Stimulated activated CD4-positive, alpha-beta T cell treated with anti-CD3 and anti-CD28 coated beads, Interleukin-2, amount 100 ng/mL, for 24 hours (primary cell): Measurements from ENCODE around the gene IL1RAPL1.

Source experiments
- DNase-seq, 2 donors: peaks; one replicate each; pipeline ENCODE4 v3.0.0-alpha.2; 2020

IL1RAPL1 gene

DNA sequence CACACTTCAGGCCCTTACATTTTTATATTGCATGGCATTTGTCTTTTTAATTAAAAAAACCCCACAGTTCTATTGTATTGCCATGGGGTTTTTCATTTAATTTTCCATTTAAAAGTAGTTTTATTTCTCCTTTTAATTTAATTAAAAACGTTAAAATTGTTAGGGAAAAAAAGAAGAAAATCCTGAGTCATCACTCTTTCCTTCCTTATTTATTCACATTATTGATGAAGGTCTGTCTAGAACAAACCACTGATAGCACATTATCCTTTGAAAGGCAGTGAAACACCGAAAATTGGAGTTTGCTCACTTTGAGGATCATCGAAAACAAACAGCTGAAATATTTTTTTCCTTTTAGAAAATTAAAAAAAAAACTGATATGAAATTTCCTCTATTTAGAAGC is 868.5 kb downstream of the IL1RAPL1 start:
- DNase-seq = no peak

- no peak for DNase-seq
These were observed 873.8 kb downstream of the IL1RAPL1 start for GRCh38 chrX:29461039-29461438.

DNA sequence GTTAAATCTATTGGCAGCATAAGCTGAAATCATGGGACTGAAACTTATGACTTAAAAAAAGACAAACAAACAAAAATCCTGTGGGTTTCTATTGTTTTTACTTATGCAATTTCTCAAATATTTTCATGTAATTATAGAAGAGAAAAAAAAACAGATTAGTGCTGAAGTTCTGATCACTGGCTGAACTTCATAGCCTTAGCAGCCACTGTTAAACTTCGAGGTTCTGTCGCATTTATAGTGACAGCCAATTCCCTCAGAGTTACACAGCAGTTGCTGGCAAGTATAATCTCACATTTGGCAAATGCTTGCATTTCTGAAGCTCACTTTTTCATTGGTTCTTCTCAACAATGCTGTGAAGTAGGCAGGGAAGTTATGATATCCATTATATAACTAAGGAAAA is 879.2 kb downstream of the IL1RAPL1 start:
- DNase-seq = no peak

DNA sequence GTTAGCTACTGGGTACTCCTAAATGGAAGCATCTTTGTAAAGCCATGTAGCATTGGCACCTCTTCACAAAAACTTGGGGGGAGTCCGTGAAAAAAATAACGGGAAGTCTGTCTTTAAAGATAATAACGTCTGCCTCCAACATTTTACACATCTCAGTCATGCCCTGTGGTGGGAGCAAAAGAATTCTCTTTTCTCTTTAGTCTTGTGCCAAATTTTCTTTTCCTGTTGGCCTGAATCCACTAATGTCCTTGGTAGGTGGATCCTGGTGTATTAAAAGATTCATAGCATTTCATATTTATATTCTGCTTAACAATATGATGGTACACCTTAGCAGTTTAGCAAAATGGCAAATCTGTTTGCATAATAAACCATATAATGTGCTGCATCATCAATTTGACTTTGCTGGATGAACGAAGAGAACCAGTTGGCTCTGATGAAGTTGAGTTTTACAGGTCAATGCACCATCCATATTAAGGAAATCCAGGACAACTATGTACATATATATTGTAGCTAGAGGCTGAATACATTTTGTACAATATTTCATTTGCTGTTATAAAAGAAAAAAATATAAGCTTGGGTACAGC is 881.8 kb downstream of the IL1RAPL1 start:
- DNase-seq = no peak

DNA sequence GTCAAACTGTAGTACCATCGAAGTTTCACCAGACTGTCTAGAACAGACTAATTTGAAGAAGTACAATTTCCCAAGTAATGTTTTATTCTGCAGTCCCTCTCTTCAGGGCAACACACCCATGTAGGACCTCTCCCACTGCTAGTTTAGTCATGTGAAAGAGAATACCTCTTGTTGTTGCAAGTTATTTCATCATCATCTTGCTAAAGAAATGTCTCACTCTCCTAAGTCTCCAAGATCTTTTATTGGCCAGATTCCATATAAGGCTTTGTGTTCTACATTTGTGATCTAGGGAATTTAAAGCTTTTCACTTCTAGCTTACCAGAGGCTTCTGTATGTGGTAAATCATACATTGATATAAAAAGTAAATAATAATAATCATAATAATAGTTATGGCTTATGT is 882.8 kb downstream of the IL1RAPL1 start:
- DNase-seq = no peak

- DNase-seq = no peak
These were observed 884.6 kb downstream of the IL1RAPL1 start for GRCh38 chrX:29471829-29472228.

DNA sequence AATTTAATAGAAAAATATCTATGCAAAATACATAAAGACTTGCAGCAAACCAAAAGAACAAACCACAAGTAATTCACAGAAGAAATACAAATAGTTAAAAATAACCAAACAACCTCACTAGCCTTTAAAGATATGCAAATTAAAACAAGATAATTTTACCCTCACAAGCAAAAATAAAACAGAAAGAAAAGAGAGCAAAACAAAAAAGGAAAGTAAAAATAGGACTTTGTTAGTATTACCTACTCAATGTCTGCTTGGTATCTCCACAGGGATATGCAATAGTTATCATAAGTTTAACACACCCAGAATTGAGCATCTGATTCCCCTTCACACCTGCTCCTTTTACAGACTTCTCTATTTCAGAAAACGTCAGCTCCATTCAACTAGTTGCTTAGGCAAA is 890.6 kb downstream of the IL1RAPL1 start:
- DNase-seq = no peak

GRCh38 chrX:29478336-29479069 is 891.3 kb downstream of the IL1RAPL1 start:
- no peak for DNase-seq

GRCh38 chrX:29487214-29487613 is 900.0 kb downstream of the IL1RAPL1 start:
- no peak for DNase-seq

- DNase-seq = no peak
These were observed 900.5 kb downstream of the IL1RAPL1 start for GRCh38 chrX:29487714-29488113.

DNA sequence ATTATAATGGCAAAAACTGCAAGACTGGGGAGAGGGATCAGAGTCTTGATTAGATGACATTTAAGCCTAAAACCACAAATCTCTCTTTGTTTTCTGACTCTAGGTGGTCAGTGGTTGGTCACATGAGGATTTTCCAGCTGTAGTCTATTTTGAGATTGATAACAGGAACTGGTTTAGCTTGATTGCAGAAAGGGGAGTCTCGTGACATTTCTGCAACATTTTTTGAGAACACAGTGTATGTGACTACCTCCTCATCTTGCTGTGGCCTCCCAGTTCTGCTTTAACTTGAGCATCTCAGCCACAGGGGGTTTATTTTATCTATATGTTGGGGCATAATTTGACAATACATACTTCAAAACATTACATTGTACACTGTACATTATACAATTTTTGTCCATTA is 901.7 kb downstream of the IL1RAPL1 start:
- no peak for DNase-seq

DNA sequence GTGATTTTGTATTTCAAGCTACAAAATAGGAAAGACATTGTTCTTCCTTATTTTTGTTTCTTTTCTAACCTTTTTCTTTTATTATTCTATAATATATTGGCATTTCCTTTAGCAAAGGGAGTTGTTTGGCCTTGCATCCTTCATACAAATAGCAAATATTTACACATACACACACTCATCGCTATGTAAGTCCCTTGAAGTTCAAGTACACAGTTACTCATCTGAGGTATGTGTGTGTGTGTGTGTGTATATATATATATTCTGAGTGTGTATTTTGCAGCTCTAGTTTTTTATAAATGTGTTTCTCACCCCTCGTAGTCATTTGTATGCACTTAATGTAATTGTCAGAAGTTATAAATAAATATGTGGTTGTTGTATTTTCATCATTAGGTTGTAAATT is 903.4 kb downstream of the IL1RAPL1 start:
- DNase-seq = no peak

- no peak for DNase-seq
These were observed 904.4 kb downstream of the IL1RAPL1 start for GRCh38 chrX:29491659-29492058.

DNA sequence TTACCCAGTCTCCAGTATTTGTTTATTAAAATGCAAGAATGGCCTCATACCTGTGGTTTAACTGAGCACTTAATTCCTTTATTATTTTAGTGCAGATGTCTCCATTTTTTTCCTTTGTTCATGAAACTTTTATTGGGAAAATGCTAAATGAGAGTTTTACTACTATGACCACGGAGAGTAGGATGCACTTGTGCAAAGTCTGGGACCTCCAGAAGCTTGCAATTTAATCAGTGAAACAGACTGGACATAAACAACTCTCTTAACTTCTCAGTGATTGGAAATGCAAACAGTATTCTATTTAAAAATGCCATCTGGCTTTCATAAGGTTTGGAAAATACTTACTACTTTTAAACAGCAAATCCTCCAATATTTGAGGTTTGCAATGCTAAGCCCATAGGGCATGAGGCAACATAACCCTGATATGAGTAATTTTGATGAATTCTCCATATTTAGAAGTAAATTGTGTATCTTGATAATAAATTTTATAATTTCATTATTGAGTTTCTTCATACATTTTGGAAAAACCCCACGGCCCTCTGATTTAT is 909.5 kb downstream of the IL1RAPL1 start:
- DNase-seq = no peak

DNA sequence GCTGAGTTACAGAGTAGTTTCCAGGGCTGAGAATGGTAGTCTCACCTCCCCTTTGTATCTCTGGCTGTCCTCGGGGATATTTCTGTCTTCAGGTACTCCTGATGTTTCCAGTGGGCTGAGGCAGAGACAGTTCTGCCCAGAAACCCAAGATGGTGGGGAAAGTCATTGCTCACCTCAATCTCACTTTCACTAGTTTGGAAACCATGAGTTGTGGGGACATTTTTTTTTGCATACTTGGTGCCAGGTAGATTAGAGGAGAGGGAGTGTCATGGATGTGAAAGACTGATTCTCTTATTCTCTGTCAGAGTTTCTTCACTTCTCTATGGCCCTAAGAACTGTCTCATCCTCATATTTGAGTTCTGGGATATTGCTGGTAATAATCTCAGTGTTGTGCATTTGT is 919.5 kb downstream of the IL1RAPL1 start:
- no peak for DNase-seq

DNA sequence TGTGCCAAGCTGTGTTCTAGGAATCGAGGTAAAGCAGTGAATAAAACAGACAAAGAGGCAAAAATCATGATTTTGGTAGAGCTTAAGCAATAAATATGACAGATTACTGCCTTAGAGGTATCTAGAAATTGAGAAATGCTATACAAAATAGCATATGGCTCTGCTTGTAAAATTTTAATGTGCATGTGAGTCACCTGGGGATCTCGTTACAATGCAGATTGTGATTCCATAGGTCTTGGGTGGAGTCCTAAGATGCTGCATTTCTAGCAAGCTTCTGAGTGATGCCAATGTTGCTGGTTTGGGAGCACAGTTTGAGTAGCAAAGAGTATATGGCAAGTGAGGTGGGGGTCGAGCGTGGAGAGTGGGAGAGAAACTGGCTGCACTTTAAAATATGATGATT is 930.9 kb downstream of the IL1RAPL1 start:
- DNase-seq = no peak

DNA sequence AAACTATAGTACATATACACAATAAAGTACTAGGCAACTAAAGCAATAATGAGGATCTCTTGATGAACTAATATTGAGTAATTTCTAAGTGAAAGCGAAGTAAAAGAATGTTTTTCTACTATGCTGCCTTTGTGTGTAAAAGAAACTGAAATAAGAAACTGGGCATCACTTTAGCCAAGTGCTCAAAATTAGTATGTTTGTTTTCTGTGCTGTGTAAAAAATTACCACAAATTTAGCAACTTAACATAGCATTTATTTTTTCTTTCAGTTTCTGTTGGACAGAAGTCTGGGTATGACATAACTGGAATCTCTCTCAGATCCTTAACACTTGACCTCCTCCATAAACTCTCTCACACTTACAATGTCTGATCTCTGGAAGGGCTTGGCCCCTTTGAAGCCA is 941.0 kb downstream of the IL1RAPL1 start:
- DNase-seq = no peak

- no peak for DNase-seq
These were observed 943.3 kb downstream of the IL1RAPL1 start for GRCh38 chrX:29530501-29530900.

- no peak for DNase-seq
These were observed 944.1 kb downstream of the IL1RAPL1 start for GRCh38 chrX:29531336-29531735.

- no peak for DNase-seq
These were observed 948.2 kb downstream of the IL1RAPL1 start for GRCh38 chrX:29535212-29536162.

- DNase-seq = no peak
These were observed 953.8 kb downstream of the IL1RAPL1 start for GRCh38 chrX:29541038-29541437.

DNA sequence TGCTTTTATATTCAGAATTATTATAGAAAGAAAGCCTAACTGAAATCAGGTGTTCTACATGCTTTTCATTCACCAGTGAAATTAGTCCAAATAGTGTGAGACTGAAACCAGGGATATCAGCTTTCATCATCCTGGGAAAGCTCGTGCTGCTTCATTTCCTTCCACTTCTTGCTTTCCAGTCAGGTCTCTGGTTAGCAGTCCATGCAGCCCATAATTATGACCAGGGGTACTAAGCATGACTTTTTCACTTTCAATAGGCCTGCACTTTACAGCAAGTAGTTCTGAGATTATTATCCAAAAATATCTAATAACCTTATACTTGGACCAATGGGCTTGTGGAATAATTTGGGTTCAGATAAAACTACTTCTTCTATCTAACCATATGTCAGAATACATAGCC is 954.9 kb downstream of the IL1RAPL1 start:
- DNase-seq = no peak

DNA sequence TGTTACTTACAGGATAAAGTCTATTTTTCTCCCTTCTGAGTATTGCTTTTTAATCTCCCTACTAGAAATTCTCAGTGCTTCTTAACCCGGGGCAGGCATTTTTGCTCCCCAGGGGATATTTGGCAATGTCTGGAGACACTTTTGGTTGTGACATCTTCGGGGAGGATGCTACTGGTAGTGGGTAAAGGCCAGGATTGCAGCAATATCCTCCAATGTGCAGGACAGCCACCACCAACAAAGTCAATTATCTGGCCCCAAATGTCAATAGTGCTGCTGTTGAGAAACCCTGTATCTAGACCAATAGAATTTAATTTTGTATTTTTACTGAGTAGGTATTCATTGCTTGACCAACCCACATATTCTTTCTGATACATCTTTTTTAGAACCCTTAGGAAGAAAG is 958.6 kb downstream of the IL1RAPL1 start:
- DNase-seq = no peak

- DNase-seq = no peak
These were observed 960.6 kb downstream of the IL1RAPL1 start for GRCh38 chrX:29547877-29548276.
